ENCODE results near the gene RECQL. TPM values are rescaled to one million over a fixed set of nuclear protein-coding genes. Genes with fewer than 3 reads are reported as not detected.

RECQL gene, protein sequence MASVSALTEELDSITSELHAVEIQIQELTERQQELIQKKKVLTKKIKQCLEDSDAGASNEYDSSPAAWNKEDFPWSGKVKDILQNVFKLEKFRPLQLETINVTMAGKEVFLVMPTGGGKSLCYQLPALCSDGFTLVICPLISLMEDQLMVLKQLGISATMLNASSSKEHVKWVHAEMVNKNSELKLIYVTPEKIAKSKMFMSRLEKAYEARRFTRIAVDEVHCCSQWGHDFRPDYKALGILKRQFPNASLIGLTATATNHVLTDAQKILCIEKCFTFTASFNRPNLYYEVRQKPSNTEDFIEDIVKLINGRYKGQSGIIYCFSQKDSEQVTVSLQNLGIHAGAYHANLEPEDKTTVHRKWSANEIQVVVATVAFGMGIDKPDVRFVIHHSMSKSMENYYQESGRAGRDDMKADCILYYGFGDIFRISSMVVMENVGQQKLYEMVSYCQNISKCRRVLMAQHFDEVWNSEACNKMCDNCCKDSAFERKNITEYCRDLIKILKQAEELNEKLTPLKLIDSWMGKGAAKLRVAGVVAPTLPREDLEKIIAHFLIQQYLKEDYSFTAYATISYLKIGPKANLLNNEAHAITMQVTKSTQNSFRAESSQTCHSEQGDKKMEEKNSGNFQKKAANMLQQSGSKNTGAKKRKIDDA
- 48.2 to 97.6 TPM (median 64.6 TPM) in 5 replicates for total RNA-seq (2022; extraction: Qiagen RNA extraction)

DNA sequence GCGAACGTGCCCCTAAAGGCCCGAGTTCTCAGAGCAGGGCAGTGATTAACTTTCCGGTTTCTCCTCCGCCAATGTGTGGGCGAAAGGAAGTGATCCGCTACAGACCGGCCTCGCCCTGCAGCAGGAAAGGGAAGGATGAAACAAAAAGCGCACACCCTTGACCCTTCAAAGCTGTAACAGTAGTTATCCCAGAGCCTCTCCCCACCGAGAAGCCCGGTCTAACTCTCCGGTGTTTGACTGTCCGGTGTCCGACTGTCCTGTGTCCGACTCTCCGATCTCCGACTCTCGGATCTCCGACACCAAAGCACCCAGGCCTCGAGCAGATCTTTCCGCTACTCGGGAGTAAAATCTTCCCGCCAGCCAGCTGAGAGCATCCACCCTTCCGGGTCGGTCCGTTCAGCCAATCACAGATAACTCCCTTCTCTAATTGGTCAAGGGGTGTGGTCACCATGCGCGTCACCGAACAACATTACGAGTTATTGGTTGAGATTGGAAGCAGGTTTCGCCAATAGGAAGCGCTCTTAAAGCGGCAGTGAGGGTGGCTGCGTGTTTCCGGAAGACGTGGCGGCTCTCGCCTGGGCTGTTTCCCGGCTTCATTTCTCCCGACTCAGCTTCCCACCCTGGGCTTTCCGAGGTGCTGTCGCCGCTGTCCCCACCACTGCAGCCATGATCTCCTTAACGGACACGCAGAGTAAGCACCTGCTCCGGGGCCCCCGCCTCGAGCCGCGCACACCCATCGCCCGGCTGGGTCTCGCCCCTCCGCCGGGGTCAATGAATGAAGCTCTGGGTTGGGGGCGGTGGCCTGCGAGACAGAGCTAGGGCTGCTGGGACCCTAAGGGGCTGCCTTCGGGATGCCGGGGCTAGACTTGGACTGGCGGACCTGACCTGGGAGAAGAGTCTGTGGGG, at the start of gene RECQL, which contains the start of gene GOLT1B:
TSS of gene RECQL (minus strand) at position 378 of the 906 bp plus-strand sequence. CDS start 2,065 bp downstream, outside the sequence.
TSS of gene GOLT1B (plus strand) at position 532 of the 906 bp plus-strand sequence. CDS start at position 667, 135 bp downstream.

DNA sequence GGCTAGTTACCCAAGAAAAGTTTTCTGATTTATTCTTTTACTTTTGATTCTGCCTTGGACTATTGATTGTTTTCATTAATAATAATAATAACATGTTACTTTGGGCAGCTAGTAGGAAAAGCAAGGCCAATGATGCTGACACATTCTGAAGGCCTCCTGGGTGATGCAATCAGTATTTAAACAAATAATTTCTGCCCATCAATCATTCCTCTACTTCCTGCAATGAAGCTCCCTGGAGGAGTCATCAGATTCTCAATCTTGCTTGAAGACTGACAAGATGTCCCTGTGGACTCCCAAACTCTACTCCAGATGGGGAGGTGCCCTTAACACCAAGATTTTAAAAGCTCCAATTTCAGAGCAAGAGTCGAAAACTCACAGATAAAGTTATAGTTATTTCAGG, 24.6 kb upstream of the RECQL start, which contains the start of gene SPX:
TSS of gene SPX (plus strand) at position 244 of the 400 bp plus-strand sequence. CDS start 177 bp downstream, outside the sequence.

Other genes with a start within 250 kb of the RECQL start
- 0.02 TPM in 1 of 5 replicates, not detected in the others for gene SLCO1A2, start 166.7 kb downstream of the RECQL start, total RNA-seq (2022; extraction: Qiagen RNA extraction)
- gene IAPP, start 128.7 kb downstream of the RECQL start, total RNA-seq (2022; extraction: Qiagen RNA extraction): not detected in 5 replicates
- gene PYROXD1, start 64.0 kb downstream of the RECQL start, total RNA-seq (2022; extraction: Qiagen RNA extraction): 6.1 to 8.7 TPM (median 6.8 TPM) in 5 replicates
- gene GOLT1B, start 154 bp upstream of the RECQL start, total RNA-seq (2022; extraction: Qiagen RNA extraction): 84.1 to 114 TPM (median 90.2 TPM) in 5 replicates
- gene SPX, start 24.7 kb upstream of the RECQL start, total RNA-seq (2022; extraction: Qiagen RNA extraction): 3.7 to 4.3 TPM (median 4.0 TPM) in 5 replicates
- gene GYS2, start 103.2 kb upstream of the RECQL start, total RNA-seq (2022; extraction: Qiagen RNA extraction): 0.06 TPM in 1 of 5 replicates, not detected in the others
- 1,531 to 1,787 TPM (median 1,624 TPM) in 5 replicates for gene LDHB, start 156.2 kb upstream of the RECQL start, total RNA-seq (2022; extraction: Qiagen RNA extraction)

Data from A549 treated with Hydrocortisone at 1 μM for 4 hours (cell line).